GM23338 (cell line): ENCODE measurements around the gene PRR27. TPM values are rescaled to one million over a fixed set of nuclear protein-coding genes. Genes with fewer than 3 reads are reported as not detected.

Experiments used
- ATAC-seq: fragments of 200-7000 bp; cut with Tn5 transposase; 3 replicates; pipeline ENCODE4 v1.9.1; 2020
- DNase-seq: peaks from one replicate; pipeline ENCODE4 v3.0.0-alpha.2; 2015; ENCODE audit warnings: low spot score
- H2AFZ ChIP-seq: fragments of 200-600 bp; sonication (generic); 2 replicates; pipeline ENCODE4 v1.8.0; 2016; ENCODE audit warnings: antibody characterized with exemption, mild to moderate bottlenecking, moderate library complexity
- H3F3A ChIP-seq: fragments of 200-600 bp; sonication (generic); replicated peaks from 2 replicates; pipeline ENCODE4 v1.8.0; 2017; ENCODE audit warnings: antibody characterized with exemption, mixed run types, low read depth
- H3K27ac ChIP-seq: fragments of 200-600 bp; sonication (generic); 2 replicates; pipeline ENCODE4 v1.6.1; 2016; ENCODE audit warnings: low read depth
- H3K27me3 ChIP-seq: fragments of 200-600 bp; sonication (generic); 2 replicates; pipeline ENCODE4 v1.8.0; 2016; ENCODE audit warnings: mild to moderate bottlenecking, mixed run types, moderate library complexity; ENCODE audit not compliant: insufficient read depth
- H3K36me3 ChIP-seq: fragments of 200-600 bp; sonication (generic); 2 replicates; pipeline ENCODE4 v1.8.0; 2016; ENCODE audit warnings: mild to moderate bottlenecking; ENCODE audit not compliant: insufficient read depth
- H3K4me1 ChIP-seq: fragments of 200-600 bp; sonication (generic); 2 replicates; pipeline ENCODE4 v1.8.0; 2016; ENCODE audit warnings: mild to moderate bottlenecking, moderate library complexity; ENCODE audit not compliant: insufficient read depth
- H3K4me2 ChIP-seq: fragments of 200-600 bp; sonication (generic); 2 replicates; pipeline ENCODE4 v1.7.1; 2017; ENCODE audit warnings: mixed run types
- H3K4me3 ChIP-seq: fragments of 200-600 bp; sonication (generic); 2 replicates; pipeline ENCODE4 v1.6.1; 2016; ENCODE audit warnings: mixed run types
- H3K79me2 ChIP-seq: fragments of 200-600 bp; sonication (generic); replicated peaks from 2 replicates; pipeline ENCODE4 v1.8.0; 2017; ENCODE audit warnings: mild to moderate bottlenecking; ENCODE audit not compliant: insufficient read depth
- H3K9me2 ChIP-seq: fragments of 200-600 bp; sonication (generic); 2 replicates; pipeline ENCODE4 v1.8.0; 2017; ENCODE audit not compliant: insufficient read depth
- H4K20me1 ChIP-seq: fragments of 200-600 bp; sonication (generic); replicated peaks from 2 replicates; pipeline ENCODE4 v1.8.0; 2017; ENCODE audit warnings: mild to moderate bottlenecking; ENCODE audit not compliant: insufficient read depth
- H3K27ac Mint-ChIP-seq: 2 replicates; pipeline ENCODE4 v1.8.0; 2020; ENCODE audit warnings: inconsistent platforms, mild to moderate bottlenecking, moderate library complexity, mixed read lengths
- H3K27me3 Mint-ChIP-seq: 3 replicates; pipeline ENCODE4 v1.8.0; 2022; ENCODE audit warnings: low read depth, mild to moderate bottlenecking, moderate library complexity, mixed read lengths, inconsistent platforms; ENCODE audit not compliant: insufficient read depth, poor library complexity
- H3K36me3 Mint-ChIP-seq: 3 replicates; pipeline ENCODE4 v1.8.0; 2021; ENCODE audit warnings: low read depth, mild to moderate bottlenecking, inconsistent platforms, moderate library complexity, mixed read lengths
- H3K4me1 Mint-ChIP-seq: 3 replicates; pipeline ENCODE4 v1.8.0; 2020; ENCODE audit warnings: mild to moderate bottlenecking, inconsistent platforms, mixed read lengths
- H3K4me3 Mint-ChIP-seq: 3 replicates; pipeline ENCODE4 v1.8.0; 2021; ENCODE audit warnings: moderate library complexity, mild to moderate bottlenecking, inconsistent platforms, mixed read lengths
- H3K9me3 Mint-ChIP-seq: 3 replicates; pipeline ENCODE4 v1.8.0; 2020; ENCODE audit warnings: moderate library complexity, mild to moderate bottlenecking, inconsistent platforms, mixed read lengths
- EZH2 ChIP-seq: fragments of 200-600 bp; sonication (generic); IDR thresholded peaks from one replicate; pipeline ENCODE4 v1.8.0; 2017; ENCODE audit warnings: antibody characterized with exemption, mild to moderate bottlenecking, low read depth; ENCODE audit not compliant: unreplicated experiment
- POLR2AphosphoS5 ChIP-seq: IDR thresholded peaks from 2 replicates; pipeline ENCODE4 v1.6.1; 2016; ENCODE audit warnings: antibody characterized with exemption, low read depth
- REST ChIP-seq: IDR thresholded peaks from one replicate; pipeline ENCODE4 v1.6.1; 2018; ENCODE audit warnings: antibody characterized with exemption; ENCODE audit not compliant: unreplicated experiment
- STAT1 ChIP-seq: IDR thresholded peaks from one replicate; pipeline ENCODE4 v1.6.1; 2016; ENCODE audit warnings: antibody characterized with exemption; ENCODE audit not compliant: unreplicated experiment
- ZNF331 ChIP-seq: fragments of 250-450 bp; sonication (Bioruptor Pico); IDR thresholded peaks from 2 replicates; pipeline ENCODE4 v1.5.0; 2020; ENCODE audit warnings: low read depth, mild to moderate bottlenecking, moderate library complexity
- polyA plus RNA-seq: library from polyadenylated mRNA; unstranded; fragments of >200 nt; fragmentation: Nextera tagmentation; extraction: Ambion mirVana; gene quantifications from 2 replicates; pipeline ENCODE4 v1.2.1, GENCODE V29; 2016
- total RNA-seq: library from RNA; depleted of rRNA; stranded (reverse); fragments of >200 nt; shearing (Covaris generic); gene quantifications from 2 replicates; pipeline ENCODE4 v1.2.3, GENCODE V29; 2014
- TF ChIP-seq, protein P1 (sequence below), 2 experiments: fragments of 200-600 bp in 1 of 2; sonication (generic) in 1 of 2; conservative IDR thresholded peaks; 2 replicates each; pipeline versions ENCODE4 v1.5.1 to v1.6.1; 2016 to 2017; ENCODE audit warnings: antibody characterized with exemption in 2 of 2, low read depth in 2 of 2, mild to moderate bottlenecking in 2 of 2, moderate library complexity in 1 of 2
- TF ChIP-seq, protein P2 (sequence below): IDR thresholded peaks from 2 replicates; pipeline ENCODE4 v1.6.1; 2016; ENCODE audit warnings: antibody characterized with exemption
- TF ChIP-seq, protein P3 (sequence below): fragments of 250-450 bp; sonication (Bioruptor Pico); IDR thresholded peaks from 2 replicates; pipeline ENCODE4 v1.5.0; 2020; ENCODE audit warnings: mild to moderate bottlenecking, moderate library complexity

The PRR27 gene
- total and polyA plus RNA-seq, 2 experiments from 2014 or later = not detected

DNA sequence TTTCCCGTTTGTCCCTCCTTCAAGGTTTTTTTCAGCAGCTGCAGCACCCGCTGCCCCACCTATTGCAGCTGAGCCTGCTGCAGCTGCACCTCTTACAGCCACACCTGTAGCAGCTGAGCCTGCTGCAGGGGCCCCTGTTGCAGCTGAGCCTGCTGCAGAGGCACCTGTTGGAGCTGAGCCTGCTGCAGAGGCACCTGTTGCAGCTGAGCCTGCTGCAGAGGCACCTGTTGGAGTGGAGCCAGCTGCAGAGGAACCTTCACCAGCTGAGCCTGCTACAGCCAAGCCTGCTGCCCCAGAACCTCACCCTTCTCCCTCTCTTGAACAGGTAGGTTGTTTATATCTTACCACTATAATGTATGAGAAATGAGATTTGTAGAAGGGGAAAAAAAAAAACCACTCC is 4.5 kb downstream of the PRR27 start (continued):
- TF ChIP-seq, protein P1, sequence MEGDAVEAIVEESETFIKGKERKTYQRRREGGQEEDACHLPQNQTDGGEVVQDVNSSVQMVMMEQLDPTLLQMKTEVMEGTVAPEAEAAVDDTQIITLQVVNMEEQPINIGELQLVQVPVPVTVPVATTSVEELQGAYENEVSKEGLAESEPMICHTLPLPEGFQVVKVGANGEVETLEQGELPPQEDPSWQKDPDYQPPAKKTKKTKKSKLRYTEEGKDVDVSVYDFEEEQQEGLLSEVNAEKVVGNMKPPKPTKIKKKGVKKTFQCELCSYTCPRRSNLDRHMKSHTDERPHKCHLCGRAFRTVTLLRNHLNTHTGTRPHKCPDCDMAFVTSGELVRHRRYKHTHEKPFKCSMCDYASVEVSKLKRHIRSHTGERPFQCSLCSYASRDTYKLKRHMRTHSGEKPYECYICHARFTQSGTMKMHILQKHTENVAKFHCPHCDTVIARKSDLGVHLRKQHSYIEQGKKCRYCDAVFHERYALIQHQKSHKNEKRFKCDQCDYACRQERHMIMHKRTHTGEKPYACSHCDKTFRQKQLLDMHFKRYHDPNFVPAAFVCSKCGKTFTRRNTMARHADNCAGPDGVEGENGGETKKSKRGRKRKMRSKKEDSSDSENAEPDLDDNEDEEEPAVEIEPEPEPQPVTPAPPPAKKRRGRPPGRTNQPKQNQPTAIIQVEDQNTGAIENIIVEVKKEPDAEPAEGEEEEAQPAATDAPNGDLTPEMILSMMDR (conservative IDR thresholded peaks at IDR 0.05; ENCODE audit: low read depth in 2 of 2) = no peak
- TF ChIP-seq ZNF331 (CRISPR knock-in tag) (no peak), POLR2AphosphoS5 (no peak), REST (no peak)
- TF ChIP-seq, protein P2, sequence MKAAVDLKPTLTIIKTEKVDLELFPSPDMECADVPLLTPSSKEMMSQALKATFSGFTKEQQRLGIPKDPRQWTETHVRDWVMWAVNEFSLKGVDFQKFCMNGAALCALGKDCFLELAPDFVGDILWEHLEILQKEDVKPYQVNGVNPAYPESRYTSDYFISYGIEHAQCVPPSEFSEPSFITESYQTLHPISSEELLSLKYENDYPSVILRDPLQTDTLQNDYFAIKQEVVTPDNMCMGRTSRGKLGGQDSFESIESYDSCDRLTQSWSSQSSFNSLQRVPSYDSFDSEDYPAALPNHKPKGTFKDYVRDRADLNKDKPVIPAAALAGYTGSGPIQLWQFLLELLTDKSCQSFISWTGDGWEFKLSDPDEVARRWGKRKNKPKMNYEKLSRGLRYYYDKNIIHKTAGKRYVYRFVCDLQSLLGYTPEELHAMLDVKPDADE = no peak

DNA sequence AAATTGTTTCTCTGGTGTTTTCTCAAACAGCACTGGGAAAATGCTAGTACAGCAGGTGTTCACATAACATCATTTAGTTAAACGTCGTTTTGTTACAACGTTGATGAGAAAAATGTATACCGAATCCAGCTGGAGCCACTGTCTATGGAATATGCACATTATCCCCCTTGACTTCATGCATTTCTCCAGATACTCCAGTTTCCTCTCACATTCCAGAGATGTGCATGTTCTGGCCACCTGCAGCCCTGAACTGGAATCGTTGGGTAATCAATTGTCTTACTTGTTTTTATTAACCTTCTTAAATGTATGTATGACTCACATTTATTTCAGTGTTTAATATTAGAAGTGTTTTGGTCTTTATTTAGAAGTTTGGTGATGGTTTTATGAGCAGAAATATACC is 23.1 kb downstream of the PRR27 start:
- ATAC-seq = no peak
- H2AFZ ChIP-seq = no peak overlapping the region
- H3F3A ChIP-seq = no peaks in the 10 kb centered on the region
- H3K4me3 Mint-ChIP-seq = no peak overlapping the region
- H3K36me3 Mint-ChIP-seq = no peaks in the 10 kb centered on the region
- H3K36me3 ChIP-seq = no peaks in the 10 kb centered on the region
- DNase-seq = no peak
- no peaks in the 10 kb centered on the region for H3K4me1 ChIP-seq
- no peaks in the 10 kb centered on the region for H4K20me1 ChIP-seq
- no peaks in the 10 kb centered on the region; the same call in 2 of the 3 replicates for H3K9me3 Mint-ChIP-seq
- H3K27me3 ChIP-seq = no peaks in the 10 kb centered on the region
- H3K27ac Mint-ChIP-seq = no peak overlapping the region
- no peak overlapping the region for H3K27ac ChIP-seq
- no peaks in the 10 kb centered on the region for H3K27me3 Mint-ChIP-seq
- no peak for TF ChIP-seq STAT1
- TF ChIP-seq POLR2AphosphoS5 = no peak
- TF ChIP-seq, protein P3, sequence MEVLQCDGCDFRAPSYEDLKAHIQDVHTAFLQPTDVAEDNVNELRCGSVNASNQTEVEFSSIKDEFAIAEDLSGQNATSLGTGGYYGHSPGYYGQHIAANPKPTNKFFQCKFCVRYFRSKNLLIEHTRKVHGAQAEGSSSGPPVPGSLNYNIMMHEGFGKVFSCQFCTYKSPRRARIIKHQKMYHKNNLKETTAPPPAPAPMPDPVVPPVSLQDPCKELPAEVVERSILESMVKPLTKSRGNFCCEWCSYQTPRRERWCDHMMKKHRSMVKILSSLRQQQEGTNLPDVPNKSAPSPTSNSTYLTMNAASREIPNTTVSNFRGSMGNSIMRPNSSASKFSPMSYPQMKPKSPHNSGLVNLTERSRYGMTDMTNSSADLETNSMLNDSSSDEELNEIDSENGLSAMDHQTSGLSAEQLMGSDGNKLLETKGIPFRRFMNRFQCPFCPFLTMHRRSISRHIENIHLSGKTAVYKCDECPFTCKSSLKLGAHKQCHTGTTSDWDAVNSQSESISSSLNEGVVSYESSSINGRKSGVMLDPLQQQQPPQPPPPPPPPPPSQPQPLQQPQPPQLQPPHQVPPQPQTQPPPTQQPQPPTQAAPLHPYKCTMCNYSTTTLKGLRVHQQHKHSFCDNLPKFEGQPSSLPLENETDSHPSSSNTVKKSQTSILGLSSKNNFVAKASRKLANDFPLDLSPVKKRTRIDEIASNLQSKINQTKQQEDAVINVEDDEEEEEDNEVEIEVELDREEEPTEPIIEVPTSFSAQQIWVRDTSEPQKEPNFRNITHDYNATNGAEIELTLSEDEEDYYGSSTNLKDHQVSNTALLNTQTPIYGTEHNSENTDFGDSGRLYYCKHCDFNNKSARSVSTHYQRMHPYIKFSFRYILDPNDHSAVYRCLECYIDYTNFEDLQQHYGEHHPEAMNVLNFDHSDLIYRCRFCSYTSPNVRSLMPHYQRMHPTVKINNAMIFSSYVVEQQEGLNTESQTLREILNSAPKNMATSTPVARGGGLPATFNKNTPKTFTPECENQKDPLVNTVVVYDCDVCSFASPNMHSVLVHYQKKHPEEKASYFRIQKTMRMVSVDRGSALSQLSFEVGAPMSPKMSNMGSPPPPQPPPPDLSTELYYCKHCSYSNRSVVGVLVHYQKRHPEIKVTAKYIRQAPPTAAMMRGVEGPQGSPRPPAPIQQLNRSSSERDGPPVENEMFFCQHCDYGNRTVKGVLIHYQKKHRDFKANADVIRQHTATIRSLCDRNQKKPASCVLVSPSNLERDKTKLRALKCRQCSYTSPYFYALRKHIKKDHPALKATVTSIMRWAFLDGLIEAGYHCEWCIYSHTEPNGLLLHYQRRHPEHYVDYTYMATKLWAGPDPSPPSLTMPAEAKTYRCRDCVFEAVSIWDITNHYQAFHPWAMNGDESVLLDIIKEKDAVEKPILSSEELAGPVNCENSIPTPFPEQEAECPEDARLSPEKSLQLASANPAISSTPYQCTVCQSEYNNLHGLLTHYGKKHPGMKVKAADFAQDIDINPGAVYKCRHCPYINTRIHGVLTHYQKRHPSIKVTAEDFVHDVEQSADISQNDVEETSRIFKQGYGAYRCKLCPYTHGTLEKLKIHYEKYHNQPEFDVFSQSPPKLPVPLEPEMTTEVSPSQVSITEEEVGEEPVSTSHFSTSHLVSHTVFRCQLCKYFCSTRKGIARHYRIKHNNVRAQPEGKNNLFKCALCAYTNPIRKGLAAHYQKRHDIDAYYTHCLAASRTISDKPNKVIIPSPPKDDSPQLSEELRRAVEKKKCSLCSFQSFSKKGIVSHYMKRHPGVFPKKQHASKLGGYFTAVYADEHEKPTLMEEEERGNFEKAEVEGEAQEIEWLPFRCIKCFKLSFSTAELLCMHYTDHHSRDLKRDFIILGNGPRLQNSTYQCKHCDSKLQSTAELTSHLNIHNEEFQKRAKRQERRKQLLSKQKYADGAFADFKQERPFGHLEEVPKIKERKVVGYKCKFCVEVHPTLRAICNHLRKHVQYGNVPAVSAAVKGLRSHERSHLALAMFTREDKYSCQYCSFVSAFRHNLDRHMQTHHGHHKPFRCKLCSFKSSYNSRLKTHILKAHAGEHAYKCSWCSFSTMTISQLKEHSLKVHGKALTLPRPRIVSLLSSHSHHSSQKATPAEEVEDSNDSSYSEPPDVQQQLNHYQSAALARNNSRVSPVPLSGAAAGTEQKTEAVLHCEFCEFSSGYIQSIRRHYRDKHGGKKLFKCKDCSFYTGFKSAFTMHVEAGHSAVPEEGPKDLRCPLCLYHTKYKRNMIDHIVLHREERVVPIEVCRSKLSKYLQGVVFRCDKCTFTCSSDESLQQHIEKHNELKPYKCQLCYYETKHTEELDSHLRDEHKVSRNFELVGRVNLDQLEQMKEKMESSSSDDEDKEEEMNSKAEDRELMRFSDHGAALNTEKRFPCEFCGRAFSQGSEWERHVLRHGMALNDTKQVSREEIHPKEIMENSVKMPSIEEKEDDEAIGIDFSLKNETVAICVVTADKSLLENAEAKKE = no peak
- no peak for TF ChIP-seq EZH2
- no peak overlapping the region for H3K4me2 ChIP-seq
- H3K79me2 ChIP-seq = no peaks in the 10 kb centered on the region
- no peaks in the 10 kb centered on the region for H3K9me2 ChIP-seq
- H3K4me3 ChIP-seq = no peak overlapping the region
- H3K4me1 Mint-ChIP-seq = no peaks in the 10 kb centered on the region
